ENCODE measurements around the gene IGF2BP1.
"Not testable (repeated sequence)": the region's sequence is repeated elsewhere in the genome, so short reads cannot be mapped to it uniquely, and the experiment has no call there.

IGF2BP1 gene

DNA sequence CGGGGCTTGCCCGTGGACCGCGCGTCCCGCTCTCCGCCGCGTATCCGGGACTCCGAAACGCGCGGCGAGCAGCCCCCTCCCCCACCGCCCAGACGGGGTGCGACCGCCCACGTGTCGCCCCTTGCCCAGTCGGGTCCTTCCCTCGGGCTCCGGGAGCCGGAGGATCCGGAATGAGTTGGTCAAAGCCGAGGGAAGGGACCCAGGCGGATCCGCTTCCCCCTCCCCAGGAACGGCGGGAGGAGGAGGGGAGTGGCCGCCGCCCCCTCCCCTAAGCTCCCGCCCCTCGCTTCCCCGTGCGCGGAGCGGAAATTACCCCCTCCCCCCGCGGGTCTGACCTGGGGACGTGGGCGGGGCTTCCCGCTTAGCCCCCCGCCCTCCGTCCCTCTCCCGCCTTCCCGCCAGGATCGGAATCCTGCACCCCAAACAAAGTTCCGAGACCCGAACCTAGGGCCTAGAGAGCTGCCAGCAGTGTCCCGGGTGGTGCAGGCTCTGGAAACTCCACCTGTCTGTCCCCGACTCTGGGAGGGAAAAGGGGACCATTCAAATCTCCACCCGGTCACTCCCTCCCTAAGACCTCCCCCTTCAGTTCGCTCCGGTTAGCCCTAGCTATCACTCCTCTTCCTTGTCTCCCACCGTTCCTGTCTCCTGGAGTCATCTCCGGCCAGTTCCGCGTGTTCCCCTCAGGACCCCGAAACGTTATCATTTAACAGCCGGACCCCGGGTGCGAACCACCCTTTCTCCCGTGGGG is 1.0 kb upstream of the IGF2BP1 start:
- no peak for DNase-seq

DNA sequence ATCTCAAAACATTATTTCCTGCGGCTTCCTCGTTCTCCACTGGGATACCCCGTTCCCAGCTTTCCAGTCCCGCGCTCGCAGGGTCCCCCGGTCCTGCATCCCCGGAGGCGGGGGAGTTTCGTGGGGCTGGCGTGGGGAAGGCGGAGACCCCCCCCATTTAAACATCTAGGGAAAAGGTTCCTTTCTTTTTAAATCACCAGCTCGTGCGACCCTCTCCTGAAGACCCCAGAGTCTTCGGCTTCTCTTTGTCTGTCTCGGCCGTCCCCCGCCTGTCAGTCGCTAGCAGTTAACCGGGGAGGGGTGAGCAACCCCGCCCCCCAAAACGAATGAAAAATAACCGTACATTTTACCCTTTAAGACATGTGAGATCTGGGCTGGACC is 473 bp upstream of the IGF2BP1 start:
- DNase-seq = no peak

DNA sequence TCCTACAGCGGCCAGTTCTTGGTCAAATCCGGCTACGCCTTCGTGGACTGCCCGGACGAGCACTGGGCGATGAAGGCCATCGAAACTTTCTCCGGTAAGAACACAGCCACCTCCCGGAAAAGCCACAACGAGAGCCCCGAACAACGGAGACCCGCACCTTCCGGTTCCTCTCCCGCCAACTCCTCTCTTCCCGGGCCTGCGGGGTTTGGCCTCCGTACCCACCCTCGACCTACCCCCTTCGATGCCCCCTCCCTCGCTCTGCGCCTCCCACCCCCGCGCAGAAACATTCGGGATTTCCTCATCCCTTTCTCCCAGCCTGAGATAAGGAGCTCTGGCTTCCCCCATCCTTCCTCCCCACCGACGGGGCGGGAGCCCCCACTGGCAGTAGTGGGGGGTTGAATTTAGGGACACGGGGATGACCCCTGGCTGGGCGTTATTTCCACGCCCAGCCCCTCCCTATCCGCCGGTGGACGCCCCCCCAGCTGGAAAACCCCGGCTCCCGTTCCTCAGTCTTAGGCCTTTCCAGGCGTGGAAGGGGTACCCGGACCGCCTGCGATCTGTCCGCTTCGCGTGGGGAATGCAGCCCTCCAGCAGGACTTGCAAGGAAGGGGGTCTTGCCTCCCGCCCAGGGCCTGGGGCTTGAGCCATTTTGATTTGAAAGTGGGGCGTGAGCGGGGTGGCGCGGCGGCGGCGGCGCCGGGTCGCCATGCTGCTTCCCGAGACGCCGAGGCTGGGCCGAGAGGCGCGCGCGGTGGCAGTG is 822 bp downstream of the IGF2BP1 start:
- no peak for DNase-seq

DNA sequence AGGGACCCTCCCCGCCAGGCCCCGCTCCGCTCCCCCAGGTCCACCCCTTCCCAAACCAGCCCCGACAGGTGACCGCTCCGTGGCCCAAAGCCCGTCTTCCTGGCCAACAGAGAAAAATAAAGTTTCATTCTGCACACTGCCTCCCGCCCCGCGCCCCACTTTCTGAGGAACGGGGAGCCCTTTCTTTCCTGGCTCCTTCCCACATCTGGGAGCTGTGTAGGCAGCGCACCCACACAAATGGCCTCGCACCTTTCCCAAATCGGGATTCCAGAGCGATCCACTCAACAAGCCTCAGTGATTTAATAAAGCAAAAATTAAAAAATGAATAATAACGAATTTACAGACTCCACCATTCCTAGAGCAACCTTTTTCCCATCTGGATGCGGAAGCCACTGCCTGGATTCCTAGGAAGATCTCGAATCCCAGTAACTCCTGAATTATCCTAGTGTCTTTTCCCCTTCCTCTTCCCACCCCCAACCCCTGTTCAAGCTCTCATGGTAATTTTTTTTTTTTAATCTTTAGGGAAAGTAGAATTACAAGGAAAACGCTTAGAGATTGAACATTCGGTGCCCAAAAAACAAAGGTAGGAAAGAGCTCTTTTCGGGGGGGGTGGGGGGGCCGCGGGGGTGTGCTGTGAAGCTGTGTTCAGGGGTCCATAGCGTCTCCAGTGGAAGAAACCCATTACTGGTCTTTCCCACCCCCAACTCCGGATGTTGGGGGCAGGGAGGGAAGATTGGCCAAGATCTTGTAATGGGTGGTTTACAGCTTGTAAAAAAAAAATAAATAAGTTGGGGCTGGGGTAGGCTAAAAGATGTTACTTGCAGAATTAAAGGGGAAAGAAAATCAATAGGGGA is 1.6 kb downstream of the IGF2BP1 start:
- no peak for DNase-seq

DNA sequence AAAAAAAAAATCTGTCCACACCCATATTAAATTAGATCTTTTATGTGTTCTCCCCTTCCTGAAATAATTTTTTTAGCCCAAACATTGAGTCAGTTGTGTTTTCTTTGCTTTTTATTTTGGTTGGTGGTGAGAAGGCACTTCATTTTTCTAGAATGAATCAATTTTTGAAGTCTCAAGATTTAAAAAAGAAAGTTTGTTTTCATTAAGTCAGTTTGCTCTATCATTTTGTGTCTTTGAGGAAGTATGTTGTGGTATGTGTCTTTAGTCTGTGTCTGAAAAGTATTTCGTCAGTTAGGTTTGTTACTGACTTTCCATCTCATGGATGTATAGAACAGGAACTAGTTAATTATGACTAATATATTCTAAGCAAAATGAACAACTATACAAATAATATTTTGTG is 3.8 kb downstream of the IGF2BP1 start:
- DNase-seq = no peak

DNA sequence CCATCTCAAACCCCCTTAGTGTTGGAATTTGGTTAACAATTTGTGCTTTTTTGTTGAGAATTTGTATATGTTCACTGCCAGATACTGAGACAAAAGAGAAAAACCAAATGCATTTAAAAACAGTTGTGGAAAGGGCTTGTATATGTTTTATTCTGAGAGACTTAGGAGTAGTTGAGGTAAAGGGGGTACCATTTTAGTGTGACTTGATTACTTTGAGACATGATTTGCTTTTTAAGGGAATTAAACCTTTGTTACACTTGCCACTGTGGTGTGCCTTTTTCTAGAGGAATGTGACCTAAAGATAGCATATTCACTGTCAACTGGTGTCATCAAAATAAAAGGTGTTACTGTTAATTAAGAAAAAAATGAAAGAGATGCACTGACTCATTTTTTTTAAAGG is 4.5 kb downstream of the IGF2BP1 start:
- DNase-seq = no peak

DNA sequence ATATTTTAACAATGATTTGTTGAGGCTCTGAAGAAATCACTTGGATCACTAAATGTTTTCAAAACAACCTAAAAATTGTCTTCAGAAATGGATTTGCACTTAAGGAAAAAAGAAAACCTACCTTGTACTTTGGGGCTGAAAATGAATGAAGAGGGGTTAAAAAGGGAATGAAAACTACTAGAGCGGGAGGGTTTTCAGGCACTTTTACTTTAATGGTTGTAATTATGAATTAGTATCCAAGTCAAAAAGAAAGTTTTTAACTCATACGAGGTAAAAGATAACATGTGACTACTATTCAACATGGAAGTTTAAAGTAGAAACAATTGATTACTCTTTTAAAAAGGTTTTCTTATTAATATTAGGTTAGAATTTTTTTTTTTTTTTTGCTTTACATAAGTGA is 5.1 kb downstream of the IGF2BP1 start:
- no peak for DNase-seq

DNA sequence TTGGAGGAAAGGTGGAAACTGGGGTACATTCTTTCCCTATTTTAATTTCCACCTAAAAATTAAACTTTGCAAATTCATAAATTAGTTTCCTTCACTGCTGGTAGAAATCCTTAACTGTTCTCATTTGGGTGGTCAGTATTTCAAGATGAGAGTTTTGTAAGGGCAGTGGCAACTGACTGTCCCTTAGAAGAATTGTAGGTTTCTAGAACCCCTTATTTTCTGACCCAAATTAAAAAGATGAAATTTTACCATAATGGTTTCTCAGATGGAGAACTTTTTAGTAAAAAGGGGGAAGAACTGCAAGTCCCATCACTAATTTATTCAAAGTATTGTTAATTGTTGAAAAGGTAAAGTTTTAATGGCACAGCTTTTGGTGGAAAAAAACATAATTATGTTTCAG is 5.6 kb downstream of the IGF2BP1 start:
- DNase-seq = no peak

DNA sequence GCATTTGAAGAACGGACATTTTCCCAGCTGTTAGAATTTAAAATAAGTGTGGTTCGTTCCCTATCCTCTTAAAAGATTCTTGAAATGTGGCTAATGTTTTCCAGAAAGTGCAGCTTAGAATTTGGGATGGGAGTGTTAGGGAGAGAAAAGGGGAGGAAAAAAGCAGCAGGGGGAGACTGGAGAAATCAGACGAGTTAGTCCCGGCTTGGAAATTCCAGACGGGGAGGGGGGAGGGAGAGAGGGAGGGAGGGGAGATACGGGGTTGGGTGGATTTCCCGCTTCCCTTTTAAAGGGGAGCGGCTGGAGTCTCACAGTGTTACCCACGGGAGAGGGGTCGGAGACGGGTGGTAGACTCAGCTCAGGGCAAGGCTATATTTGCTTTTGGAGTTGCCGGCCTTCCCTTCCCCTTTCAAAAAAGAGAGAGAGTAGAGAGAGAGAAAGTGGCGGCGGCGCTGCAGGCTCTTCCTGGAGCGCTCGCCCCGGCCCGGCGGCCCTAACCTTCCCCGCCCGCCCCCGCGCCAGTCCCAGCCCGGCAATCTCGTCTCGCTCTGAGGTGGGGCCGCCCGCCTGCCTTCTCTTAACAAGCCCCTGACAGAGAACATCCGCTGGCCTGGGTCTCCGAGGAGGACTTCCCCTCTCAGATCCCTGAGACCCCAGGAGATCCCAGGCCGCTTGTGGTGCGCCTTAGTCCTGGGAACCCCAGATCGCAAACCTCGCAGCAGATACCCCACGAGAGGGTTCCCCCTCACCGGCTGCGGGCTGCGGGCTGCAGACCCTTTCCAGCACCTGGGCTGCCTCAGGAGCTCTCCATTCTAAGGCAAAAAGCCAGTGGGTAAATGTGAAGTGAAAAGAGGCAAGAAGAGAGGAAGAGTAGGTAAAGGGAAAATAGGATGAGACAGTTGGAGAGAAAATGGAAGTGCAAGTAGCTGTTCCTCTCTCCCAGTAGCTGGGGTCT is 6.6 kb downstream of the IGF2BP1 start:
- DNase-seq = no peak

DNA sequence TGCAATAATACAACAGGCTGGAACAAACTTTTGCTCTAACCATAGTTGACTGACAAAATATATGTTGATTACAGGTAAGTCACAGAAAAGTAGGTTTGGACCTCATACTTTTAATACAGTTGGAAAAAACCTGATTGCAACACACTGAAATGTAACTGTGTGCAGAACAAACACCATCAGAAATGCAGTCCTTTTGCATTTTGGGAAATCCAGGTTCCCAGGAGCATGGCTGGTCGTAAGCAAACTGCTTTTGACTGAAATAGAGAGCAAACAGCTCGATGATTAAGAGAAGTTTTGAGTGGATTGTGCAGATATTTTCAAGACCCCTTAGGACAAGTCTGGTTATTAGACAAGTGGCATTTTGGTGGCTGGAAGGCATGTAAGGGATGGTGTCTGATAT is 8.0 kb downstream of the IGF2BP1 start:
- DNase-seq = no peak

DNA sequence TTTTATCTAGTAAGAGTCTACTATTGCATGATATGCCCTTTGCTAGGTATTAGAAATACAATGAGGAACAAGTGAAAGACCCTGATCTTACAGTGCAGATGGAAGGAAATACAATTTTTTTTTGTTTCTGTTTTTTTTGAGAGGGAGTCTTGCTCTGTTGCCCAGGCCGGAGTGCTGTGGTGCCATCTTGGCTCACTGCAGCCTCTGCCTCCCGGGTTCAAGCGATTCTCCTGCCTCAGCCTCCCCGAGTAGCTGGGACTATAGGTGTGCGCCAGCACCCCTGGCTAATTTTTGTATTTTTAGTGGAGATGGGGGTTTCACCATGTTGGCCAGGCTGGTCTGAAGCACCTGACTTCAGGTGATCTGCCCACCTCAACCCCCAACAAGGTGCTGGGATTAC is 11.7 kb downstream of the IGF2BP1 start:
- not testable (repeated sequence) for DNase-seq

DNA sequence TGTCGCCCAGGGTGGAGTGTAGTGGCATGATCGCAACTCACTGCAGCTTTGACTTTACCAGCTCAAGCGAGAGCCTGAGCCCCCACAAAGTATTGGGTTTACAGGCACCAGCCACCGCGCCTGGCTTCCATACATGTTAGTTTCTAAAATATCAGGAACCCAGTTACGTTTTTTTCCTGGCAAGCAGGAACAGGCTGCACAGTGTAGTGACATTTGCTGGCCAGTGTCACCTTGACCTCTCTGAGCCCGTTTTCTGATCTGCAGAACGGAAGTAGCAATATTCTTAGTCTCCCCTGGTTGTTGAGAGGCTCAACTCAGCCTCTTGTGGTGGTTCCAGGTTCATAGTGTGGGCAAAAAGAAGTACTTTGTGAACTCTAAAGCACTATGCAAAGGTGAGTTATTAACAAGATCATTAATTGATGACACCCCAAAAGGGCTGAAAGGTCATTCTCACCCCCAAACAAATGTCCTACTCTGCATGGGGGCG is 15.6 kb downstream of the IGF2BP1 start:
- DNase-seq = no peak

DNA sequence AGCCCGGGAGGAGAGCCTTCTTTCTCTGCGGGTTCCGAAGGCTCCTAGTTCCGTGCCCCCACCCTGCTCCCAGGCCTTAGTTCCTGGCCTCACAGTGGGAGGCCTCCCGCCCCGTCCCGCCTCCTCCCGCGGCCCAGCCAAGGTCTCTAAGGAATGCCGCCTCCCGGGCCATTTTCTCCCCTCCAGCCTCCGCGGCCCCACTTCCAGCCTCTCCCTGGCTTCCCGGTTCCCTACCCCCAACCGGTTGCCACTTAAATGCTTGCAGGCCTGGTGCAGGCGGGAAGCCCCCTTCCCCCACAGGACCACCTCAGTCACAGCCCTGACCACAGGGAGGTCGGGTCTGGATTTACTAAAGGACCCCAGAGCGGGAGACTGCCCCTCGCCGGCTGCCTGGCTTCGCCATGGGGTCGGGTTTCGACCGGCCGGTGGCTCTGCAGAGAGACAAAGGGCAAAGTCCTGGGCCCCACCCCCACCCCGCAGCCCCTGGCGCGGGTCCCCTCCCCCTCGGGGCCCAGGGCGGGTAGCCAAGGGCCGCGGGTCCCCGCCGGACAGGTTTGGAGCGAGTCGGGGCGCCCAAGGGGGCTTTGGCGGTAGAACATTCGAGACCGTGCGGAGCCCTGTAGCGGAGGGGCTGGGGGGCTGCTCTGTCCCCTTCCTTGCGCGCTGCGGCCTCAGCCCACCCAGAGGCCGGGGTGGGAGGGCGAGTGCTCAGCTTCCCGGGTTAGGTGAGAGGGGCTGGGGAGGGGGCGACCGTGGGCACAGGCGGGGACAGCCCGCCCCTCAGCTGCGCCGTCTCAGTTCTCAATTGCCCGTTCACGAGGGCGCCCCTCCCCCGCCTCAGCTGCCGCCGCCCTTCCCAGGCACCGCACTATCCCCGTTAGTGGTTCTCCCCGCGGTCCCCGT is 16.4 kb downstream of the IGF2BP1 start:
- no peak for DNase-seq

DNA sequence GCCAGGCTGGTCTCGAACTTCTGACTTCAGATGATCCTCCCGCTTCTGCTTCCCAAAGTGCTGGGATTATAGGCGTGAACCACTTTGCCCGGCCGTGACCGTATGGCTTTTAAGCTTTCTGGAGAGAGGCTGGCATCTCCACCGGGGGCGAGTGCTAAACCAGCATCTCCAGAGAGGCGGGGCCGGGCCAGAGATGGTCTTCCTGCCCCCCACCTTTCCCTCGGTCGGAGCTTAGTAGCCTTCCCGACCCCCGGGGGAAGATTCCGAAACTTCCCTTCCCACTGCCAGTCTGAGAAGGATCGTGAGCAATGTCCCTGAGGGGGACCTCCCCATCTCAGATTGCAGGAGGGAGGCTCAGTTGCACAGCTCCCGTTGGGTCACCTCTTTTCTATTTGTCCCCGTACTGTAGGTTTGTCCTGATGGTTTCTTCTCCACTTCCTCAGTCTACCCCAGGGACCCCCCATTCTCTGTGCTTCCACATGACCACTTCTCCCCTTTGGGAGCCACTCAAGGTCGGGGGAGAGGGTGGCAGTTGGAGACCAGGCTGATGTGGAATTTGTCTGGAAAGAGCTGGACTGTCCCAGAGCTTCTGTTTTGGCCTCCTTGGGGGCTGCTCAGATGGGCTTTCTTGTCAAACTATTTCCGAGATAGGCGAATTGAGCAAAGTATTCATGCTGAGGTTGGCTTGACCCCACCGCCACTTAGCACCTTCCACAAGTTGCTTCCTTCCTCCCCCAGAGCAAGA is 18.2 kb downstream of the IGF2BP1 start:
- DNase-seq = no peak

DNA sequence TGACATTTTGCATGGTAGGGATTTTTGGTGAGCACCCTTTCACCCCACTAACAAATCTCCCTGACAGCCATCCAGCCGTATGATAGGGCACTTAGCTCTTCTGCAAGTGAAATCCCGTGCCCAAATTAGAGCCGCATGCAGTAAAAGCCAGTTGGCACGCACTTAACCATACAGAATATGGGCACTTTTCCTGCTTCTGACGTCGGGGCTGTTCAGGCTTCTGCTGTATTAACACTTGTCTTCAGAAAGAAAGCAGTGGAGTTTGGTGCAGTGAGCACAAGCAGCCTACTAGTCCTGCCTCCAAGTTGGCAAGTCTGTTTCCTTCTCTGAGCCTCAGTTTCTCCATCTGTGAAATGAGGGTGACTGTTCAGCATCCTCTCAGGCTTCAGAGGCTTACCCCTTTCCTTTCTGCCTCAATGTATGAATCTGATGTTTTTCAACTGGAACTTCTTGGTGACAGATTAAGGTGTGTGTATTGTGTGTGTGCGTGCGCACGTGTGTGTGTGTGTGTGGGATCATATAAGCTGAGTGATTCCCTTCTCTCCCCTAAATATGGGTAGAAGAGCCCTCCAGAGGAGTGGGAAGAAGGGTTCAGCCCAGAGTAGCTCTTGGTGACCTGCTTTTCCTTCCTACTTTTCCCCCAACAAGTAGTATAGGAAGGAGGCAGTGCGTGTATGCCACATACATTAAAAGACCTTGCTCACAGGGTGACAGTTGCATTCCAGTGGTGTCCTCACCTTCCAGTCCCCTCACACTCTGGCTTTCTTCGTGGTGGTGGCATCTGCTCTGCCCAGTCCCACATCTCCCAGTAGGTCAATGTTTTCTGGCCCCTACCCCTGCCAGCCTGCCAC is 19.0 kb downstream of the IGF2BP1 start:
- DNase-seq = no peak

DNA sequence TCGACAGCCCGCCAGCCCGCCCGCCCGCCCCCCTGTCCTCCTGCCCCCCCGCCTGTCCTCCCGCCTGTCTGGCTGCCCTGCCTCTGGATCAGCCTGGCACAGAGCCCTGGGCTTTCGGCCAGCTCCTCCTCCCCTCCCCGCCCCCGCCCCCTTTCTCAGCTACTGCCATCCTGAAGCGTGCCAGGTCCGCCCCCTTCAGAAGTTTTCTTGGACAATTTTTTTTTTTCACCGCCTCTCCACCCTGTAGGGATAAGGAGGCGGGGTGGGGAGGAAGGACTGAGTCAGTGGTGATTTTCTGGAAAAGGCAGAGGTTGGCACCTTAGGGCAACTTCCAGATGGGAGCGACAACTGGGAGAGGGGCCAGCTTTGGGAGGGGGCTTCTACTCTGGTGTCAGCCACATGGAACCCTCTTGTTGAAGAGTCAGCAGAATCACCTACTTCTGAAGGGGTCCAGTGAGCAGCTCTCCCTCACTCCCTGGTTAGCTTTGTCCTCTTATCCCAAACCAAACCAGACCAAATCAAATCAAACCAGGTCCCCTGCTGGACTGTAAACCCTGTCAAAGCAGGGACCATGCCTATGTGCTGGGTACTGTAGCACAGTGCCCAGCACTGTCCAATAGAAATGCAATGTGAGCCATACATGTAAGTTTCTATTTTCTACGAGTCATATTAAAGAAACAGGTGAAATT is 19.7 kb downstream of the IGF2BP1 start:
- no peak for DNase-seq

DNA sequence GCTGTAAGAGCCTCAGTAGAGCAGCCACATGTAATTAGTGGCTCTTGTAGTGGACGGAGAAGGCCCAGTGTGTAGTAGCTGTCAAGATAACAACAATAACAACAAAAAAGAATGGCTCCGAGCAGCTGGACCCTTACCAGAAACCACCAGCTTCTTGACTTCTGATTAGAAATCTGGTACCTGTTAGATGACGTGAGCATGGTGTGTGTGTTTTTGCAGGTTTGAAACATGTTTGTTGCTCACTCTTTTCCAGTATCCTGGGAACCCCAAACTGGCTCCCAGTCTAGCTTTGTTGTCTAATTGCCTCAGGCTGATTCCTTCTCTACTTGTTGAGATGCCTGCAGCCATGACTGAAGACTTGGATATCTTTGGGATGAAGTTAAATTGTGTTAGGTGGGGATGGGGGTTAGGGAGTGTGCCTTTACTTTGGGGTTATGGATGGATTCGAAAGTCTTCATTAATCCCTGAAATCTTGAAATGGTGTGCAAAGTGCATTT is 21.0 kb downstream of the IGF2BP1 start:
- DNase-seq = no peak

DNA sequence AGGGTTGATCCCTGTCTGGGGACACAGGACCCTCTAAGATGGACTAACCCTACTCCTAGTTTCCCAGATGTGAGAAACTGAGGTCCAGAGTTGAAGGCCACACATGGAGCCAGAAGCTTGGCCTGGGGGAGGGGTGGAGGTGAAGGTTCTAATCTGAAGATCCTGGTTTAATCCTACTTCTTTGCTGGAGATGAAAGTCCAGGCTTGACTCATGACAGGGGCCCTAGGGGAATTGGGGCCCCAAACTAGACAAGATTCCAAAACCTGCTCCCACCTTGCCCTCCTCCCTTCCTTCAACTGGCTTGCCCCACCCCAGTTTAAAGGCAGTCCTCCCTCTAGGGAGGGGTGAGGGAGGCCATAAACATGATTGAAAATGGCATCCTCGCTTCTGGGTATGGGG is 21.6 kb downstream of the IGF2BP1 start:
- DNase-seq = no peak

DNA sequence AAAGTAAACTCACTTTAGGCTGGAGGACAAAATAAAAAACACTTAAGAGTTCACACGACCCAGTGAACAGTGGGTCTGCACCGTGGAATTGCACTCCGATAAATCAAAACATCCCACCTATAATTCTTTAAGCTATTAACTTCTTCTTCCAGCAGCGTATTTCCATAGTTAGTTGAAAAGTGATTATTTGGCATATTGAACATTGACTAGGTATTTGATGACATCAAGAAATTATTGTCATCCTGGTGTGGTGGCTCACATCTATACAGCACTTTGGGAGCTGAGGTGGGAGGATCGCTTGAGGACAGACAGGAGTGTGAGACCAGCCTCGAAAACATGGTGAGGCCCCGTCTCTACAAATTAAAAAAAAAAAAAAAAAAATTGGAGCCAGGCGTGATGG is 23.4 kb downstream of the IGF2BP1 start:
- DNase-seq = no peak
